ENCODE measurements around the gene LRRC3. TPM values are rescaled to one million over a fixed set of nuclear protein-coding genes. Genes with fewer than 3 reads are reported as not detected.

LRRC3 gene
- total RNA-seq, 4 donors from 2014 or later, result 1.7 to 6.6 (median 2.2) TPM

- H3K27ac ChIP-seq, result no peak overlapping the region
- TF ChIP-seq POLR2A (IDR thresholded peaks at IDR 0.05), result no peak
- TF ChIP-seq, protein P1, sequence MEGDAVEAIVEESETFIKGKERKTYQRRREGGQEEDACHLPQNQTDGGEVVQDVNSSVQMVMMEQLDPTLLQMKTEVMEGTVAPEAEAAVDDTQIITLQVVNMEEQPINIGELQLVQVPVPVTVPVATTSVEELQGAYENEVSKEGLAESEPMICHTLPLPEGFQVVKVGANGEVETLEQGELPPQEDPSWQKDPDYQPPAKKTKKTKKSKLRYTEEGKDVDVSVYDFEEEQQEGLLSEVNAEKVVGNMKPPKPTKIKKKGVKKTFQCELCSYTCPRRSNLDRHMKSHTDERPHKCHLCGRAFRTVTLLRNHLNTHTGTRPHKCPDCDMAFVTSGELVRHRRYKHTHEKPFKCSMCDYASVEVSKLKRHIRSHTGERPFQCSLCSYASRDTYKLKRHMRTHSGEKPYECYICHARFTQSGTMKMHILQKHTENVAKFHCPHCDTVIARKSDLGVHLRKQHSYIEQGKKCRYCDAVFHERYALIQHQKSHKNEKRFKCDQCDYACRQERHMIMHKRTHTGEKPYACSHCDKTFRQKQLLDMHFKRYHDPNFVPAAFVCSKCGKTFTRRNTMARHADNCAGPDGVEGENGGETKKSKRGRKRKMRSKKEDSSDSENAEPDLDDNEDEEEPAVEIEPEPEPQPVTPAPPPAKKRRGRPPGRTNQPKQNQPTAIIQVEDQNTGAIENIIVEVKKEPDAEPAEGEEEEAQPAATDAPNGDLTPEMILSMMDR (IDR thresholded peaks at IDR 0.05), result no peak
- H3K9me3 ChIP-seq, result no peaks in the 10 kb centered on the region
- peak in 1 of 3 donors; percentile 29 for DNase-seq
- no peaks in the 10 kb centered on the region for H3K4me1 ChIP-seq
- H3K4me3 ChIP-seq, result no peak overlapping the region
- no peaks in the 10 kb centered on the region for H3K27me3 ChIP-seq
- H3K36me3 ChIP-seq, result no peaks in the 10 kb centered on the region
Observed at GRCh38 chr21:44436958-44437357, 18.4 kb upstream of the LRRC3 start.

- no peak for DNase-seq
- no peaks in the 10 kb centered on the region for H3K9me3 ChIP-seq
- no peaks in the 10 kb centered on the region for H3K27me3 ChIP-seq
- no peak overlapping the region for H3K4me3 ChIP-seq
- no peaks in the 10 kb centered on the region for H3K36me3 ChIP-seq
- no peaks in the 10 kb centered on the region for H3K4me1 ChIP-seq
- H3K27ac ChIP-seq, result no peak overlapping the region
- no peak for TF ChIP-seq POLR2A (IDR thresholded peaks at IDR 0.05)
- TF ChIP-seq, protein P1 (IDR thresholded peaks at IDR 0.05), result no peak
Observed at GRCh38 chr21:44437371-44437695, 18.0 kb upstream of the LRRC3 start.

GRCh38 chr21:44437696-44438431 lies 17.4 kb upstream of the LRRC3 start:
- Histone ChIP-seq H3K4me1 (no peaks in the 10 kb centered on the region), H3K27ac (no peak overlapping the region), H3K9me3 (no peaks in the 10 kb centered on the region), H3K27me3 (no peaks in the 10 kb centered on the region), H3K36me3 (no peaks in the 10 kb centered on the region), H3K4me3 (no peak overlapping the region)
- peak in 1 of 3 donors; percentile 42 for DNase-seq
- TF ChIP-seq, protein P1 (IDR thresholded peaks at IDR 0.05), result no peak
- TF ChIP-seq POLR2A (IDR thresholded peaks at IDR 0.05), result no peak

DNA sequence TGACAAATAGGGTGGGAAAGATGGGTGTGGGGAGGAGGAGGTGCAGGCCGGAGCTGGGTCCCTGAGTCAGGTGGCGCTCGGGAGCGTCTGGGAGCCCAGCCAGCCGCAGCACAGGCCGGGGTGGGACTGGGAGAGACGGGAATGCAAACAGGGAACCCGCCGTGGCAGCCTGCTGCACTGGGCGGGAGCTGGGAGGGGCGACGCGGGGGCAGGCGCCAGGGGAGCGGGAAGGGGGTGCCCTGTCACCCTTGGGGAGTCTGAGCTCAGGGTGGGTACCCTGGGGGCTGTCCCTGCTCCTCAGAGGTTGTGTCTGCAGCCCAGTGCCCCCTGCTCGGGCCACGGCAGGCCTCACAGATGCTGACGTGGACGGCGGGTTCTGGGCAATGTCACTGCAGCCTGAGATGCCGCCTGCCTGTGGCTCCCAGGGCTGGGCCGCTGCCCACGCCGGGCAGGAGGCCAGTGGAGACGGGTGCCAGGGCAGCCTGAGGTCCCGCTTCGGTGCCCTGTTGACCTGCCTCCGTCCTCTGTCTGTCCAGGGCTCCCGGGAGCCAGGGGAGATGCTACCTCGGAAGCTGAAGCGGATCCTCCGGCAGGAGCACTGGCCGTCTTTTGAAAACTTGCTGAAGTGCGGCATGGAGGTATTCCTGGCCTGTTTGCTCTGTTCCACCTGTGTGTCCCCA lies 16.6 kb upstream of the LRRC3 start:
- Histone ChIP-seq H3K27me3 (no peaks in the 10 kb centered on the region), H3K27ac (no peak overlapping the region), H3K4me3 (peak overlapping the region in 1 of 4 donors; percentile 16), H3K9me3 (no peaks in the 10 kb centered on the region), H3K4me1 (no peaks in the 10 kb centered on the region), H3K36me3 (no peaks in the 10 kb centered on the region)
- peak in 1 of 3 donors; percentile 39 for DNase-seq
- TF ChIP-seq, protein P1 (IDR thresholded peaks at IDR 0.05), result no peak
- TF ChIP-seq POLR2A (IDR thresholded peaks at IDR 0.05), result no peak

DNA sequence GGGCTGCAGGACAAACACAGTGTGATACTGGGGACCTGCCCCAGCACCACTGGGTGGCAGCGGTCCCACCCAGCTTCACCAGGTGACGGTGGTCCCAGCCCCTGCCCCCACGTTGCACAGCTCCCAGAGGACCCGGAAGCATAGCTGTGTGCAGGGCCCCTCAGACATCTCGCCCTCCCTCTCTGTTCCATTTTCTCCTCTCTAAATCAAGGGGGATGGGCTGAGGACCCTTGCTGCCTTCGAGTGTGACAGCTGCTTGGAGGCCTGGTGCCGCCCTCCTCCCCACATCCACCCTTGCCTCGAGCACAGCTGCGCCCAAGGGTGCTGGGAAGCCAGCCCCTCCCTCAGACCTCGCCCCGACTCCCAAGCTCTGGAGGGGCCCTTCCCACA lies 16.1 kb upstream of the LRRC3 start:
- Histone ChIP-seq H3K27ac (no peak overlapping the region), H3K36me3 (no peaks in the 10 kb centered on the region), H3K4me3 (no peak overlapping the region), H3K27me3 (no peaks in the 10 kb centered on the region), H3K9me3 (no peaks in the 10 kb centered on the region), H3K4me1 (no peaks in the 10 kb centered on the region)
- TF ChIP-seq, protein P1 (IDR thresholded peaks at IDR 0.05), result no peak
- no peak for TF ChIP-seq POLR2A (IDR thresholded peaks at IDR 0.05)
- peak in 1 of 3 donors; percentile 12 for DNase-seq

All from Peyer's patch (tissue), 4 donors.